ENCODE data around the gene KCNF1.

- TF ChIP-seq EGR1 (IDR thresholded peaks at IDR 0.05; ENCODE audit: low read depth) (no peak), EZH2 (IDR thresholded peaks at IDR 0.05) (no peak), REST (IDR thresholded peaks at IDR 0.05; ENCODE audit: low read depth) (no peak), JUND (IDR thresholded peaks at IDR 0.05) (no peak; the same call in 1 of the 2 replicates), CTCF (IDR thresholded peaks at IDR 0.05 in 2 of 3, conservative IDR thresholded peaks at IDR 0.05 in 1 of 3; ENCODE audit: borderline replicate concordance in 1 of 3, insufficient read depth in 1 of 3, low read depth in 2 of 3, low read length in 2 of 3) (no peak), POLR2AphosphoS5 (IDR thresholded peaks at IDR 0.05; ENCODE audit: low read depth, low read length) (no peak), SP1 (IDR thresholded peaks at IDR 0.05; ENCODE audit: low read depth) (no peak)
Observed at GRCh38 chr2:10871978-10872377, 39.8 kb upstream of the KCNF1 start.

All from HCT116 (cell line).